GM18507 (cell line): ENCODE measurements around the gene MRPL2.
A peak's percentile ranks its signal among the peaks of the same experiment; 100 is the strongest.

Experiments
- DNase-seq: peaks from one replicate; pipeline ENCODE4 v3.0.0; 2011; ENCODE audit warnings: low read depth; ENCODE audit not compliant: insufficient read length; ENCODE audit errors: extremely low spot score
- FAIRE-seq: peaks from 2 replicates; lab custom pipeline; 2011; peaks lifted over from hg19 to GRCh38; lab: Jason Lieb, UNC

The MRPL2 gene

DNA sequence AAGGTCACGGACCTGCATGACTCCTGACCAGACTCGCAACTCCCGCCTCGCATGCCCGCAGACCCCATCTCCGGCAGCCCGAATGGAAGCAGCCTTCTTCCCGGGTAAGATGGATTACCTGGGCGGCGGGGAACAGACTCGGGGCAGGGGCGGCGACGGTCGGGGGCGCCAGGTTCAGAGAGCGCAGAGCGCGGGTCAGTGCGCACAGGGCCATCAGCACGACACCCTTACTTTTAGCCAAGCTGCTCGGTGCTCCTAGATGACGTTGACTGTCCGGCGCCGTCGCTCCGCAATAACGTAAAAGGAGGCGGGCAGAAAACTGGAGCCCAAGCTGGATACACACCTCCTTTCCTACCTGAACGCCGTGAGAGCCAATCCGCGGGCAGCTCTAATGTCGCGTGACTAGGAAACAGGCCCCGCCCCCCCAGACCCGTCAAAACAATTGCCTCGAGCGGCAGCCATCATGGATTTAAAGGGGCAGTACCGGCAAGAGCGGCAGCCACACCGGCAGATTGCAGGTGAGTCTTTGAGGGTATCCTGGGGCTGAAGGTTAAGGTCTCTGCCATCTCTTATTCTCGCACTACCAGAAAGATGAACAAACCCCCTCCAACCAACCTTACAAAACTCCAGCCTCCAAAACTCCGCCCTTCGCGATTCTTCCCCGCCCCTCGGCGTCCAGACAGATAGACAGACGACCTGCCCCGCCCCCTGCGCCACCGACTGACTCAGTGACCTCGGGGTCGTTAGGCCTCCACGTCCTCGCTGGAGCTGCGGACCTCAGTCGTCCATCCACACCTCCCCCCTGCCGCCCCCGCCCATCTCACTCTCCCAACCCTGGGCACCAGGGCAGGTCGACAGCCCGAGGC lies at the start of gene MRPL2, which contains the start of gene KLC4:
MRPL2 (minus strand) TSS at position 267 of the 866 bp plus-strand sequence; CDS start at position 214, 53 bp downstream.
KLC4 (plus strand) TSS at position 464 of the 866 bp plus-strand sequence. CDS start 1,705 bp downstream, outside the sequence.
- DNase-seq = peak; percentile 97
- FAIRE-seq = peak; percentile 96

- FAIRE-seq (no peak), DNase-seq (no peak)
Observed at GRCh38 chr6:43107344-43108062, 48.3 kb upstream of the MRPL2 start.

DNA sequence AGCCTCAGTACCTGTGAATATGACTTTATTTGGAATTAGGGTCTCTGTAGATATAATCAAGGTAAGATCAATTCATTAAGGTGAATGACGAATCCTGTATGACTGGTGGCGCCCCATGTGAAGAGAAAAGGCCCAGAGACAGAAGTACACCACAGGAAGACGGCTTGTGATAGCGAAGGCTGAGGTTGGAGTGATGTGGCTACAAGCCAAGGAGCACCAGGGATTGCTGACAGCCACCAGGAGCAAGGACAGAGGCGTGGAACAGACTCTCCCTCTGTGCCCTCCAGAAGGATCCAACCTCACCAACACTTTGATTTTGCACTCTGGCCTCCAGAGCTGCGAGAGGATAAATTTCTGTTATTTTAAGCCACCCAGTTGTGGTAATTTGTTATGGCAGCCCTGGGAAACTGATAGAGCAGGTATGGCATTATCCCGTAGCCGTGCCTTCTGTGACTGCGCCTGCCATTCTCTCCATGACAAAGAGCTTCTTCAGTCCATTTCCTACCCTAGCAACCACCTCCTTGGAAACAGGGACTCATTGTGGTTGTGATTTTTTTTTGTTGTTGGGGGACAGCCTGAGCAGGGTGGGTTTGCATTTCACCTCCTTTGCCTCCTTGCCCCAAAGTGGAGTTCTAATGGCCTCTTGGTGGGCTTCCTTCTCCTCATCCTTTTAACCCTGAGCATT lies 46.4 kb upstream of the MRPL2 start:
- DNase-seq (no peak), FAIRE-seq (no peak)

DNA sequence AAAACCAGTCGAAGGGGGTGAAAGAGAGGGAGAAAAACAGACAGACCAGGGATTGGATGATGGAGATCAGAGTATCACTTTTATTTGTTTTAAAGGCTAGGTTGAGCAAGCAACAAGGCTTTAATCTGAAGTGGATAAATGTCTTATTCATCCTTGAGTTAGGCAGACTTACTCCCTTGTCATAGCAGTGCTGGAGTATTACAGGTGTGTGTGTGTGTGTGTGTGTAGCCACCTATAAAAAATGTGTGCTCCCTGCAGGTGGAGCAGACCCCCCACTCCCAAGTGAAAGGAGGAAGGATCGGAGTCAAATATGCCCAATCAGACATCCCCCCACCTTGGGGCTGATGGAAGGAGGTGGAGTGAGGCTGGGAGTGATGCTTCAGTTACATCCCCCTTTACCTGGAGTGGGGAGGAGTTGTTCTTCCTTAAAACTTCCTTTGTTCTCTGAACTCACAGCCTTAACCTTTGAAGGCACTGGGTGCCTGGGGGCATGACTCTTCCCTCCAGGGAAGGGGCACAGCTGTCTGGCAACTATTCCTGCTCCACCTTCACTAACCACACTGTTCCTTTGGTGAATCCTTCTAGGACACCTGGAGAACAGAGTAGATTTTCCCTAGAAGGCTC lies 44.1 kb upstream of the MRPL2 start:
- no peak for FAIRE-seq

DNA sequence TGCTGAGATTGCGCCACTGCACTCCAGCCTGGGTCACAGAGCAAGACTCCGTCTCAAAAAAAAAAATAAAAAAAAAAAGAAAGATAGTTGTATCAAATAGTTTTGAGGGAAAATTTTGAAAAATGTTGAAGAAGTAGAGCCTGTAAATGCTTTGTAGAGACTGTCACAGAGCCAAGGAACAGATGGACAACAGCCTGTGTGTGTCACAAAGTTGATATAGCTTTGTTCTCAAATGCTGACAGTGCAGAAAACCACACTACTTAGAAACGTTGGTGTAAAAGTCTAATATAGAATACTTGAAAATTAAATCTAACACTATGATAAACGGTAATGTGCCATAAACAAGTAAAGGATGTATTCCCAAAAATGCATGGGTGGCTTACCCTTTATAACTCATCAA lies 42.3 kb upstream of the MRPL2 start:
- DNase-seq = no peak
- no peak for FAIRE-seq

More for the DNA sequence above, 44.1 kb upstream of the MRPL2 start:
- no peak for DNase-seq

- FAIRE-seq = no peak
- no peak for DNase-seq
Observed at GRCh38 chr6:43097502-43097901, 38.3 kb upstream of the MRPL2 start.

- FAIRE-seq = no peak
- no peak for DNase-seq
Observed at GRCh38 chr6:43097098-43097489, 37.9 kb upstream of the MRPL2 start.

GRCh38 chr6:43096451-43097097 lies 37.3 kb upstream of the MRPL2 start:
- FAIRE-seq (no peak), DNase-seq (no peak)

DNA sequence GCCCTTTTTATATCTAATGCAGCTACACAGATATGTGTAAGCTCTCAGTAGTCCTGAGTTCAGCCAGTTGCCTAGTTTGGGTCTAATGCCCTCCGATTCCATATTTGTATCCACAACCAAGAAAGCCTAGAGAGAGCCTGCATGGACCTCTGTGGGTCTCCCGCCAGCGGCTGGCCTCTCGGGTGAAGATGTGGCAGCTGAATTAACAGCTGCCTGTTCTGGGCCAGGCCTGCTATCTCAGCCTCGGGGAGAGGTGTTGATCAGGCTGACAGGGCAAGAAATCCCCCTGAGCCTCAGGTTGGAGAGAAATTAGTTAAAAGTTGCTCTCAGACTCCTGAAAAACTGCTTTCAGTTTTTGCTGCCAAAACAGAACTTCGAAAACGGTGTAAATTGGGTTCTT lies 36.7 kb upstream of the MRPL2 start:
- DNase-seq (no peak), FAIRE-seq (no peak)

DNA sequence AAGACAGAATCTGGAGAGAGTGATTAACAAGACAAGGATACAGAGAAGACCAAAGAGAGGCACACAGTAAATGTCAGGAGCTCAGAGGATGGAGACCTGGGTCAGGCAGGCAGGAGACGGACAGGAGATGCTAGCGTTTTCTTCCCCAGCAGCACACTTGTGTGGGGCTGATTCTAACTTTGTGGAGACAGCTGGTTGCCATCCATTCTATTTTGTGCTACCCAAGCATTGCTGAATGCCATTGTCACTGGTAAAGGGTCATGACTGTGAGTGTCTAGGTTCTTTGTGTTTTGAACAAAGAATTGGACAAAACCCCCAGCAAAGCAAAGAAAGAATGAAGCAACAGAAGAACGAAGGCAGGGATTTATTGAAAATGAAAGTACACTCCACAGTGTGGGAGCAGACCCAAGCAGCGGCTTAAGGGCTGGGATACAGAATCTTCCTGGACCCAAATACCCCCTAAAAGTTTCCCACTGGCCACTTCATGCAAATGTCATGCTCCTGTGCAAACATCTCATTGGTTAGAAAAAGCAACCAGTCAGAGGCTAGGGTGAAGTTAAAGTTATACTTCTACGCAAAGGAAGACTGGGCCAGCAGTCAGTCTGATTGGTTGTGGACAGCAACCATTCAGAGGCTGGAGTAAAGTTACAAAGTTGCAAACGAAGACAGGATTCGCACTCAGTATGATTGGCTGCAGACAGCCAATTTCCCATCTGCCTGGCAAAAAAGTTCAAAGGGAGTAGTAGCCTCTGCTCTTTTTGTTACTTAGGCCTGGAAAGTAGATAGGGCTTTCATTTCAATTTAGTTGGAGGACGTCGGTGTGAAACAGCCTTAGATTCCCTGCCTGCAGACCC lies 34.4 kb upstream of the MRPL2 start:
- FAIRE-seq (no peak), DNase-seq (no peak)

GRCh38 chr6:43092635-43093034 lies 33.4 kb upstream of the MRPL2 start:
- DNase-seq (no peak), FAIRE-seq (no peak)

DNA sequence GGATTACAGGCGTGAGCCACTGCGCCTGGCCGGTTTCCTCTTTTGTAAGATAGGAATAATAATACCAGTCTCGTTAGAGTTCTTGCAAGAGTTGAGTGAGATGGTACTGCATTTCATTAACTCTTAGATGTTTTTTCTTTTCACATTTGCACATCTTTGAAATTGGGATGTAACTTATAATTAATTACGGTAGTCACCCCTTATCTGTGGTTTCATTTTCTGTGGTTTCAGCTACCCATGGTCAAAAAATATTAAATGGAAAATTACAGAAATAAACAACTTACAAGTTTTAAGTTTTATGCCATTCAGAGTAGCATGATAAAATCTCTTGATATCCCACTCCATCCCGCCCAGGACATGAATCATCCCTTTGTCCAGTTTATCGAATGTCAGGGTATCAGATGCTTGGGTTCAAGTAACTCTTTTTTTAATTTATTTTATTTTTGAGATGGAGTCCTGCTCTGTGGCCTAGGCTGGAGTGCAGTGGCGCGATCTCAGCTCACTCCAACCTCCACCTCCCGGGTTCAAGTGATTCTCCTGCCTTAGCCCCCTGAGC lies 32.3 kb upstream of the MRPL2 start:
- DNase-seq = no peak
- no peak for FAIRE-seq

- DNase-seq = no peak
- no peak for FAIRE-seq
Observed at GRCh38 chr6:43091020-43091419, 31.8 kb upstream of the MRPL2 start.

DNA sequence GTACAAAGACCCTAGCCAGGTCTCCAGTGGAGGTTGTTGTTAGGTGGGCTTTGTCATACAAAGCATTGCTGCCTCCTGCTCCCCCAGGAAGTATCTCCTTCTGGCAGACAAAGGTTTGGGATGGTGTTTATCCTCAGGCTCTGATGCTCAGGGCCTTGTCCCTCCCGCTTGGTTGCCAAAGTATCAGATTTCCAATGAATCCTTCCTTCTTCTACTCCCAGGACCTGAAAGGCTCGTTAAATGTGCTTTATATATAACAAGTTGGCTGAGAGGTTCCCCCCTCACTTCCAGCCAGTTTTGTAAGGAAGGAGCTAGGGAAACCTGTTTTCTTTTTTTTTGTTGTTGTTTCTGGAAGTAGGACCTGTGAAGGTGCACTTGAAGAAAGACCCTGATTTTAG lies 31.3 kb upstream of the MRPL2 start:
- FAIRE-seq (no peak), DNase-seq (no peak)

GRCh38 chr6:43089874-43090558 lies 30.8 kb upstream of the MRPL2 start:
- FAIRE-seq (no peak), DNase-seq (no peak)

GRCh38 chr6:43089467-43089866 lies 30.2 kb upstream of the MRPL2 start:
- FAIRE-seq = no peak
- no peak for DNase-seq

DNA sequence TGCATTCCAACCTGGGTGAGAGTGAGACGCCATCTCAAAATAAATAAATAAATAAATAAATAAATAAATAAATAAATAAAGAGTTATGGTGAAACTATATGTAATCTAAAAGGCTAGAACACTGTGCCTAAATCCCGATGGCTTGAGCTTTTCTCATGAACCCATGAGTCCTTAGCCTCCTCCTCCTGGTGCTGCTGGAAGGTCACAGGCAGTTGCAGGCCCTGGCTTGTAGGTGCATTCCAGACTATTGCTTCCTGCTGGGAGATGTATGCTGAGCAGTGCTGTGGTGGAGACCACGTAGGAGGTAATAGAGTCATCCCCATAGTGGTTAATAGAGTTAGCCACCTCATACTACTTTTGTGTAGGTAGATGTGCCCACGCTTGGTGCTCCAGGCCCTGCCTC lies 29.4 kb upstream of the MRPL2 start:
- FAIRE-seq (no peak), DNase-seq (no peak)
